H1 (cell line): ENCODE data around the gene C3. TPM values are rescaled to one million over a fixed set of nuclear protein-coding genes. Genes with fewer than 3 reads are reported as not detected.

Experiments used
- CTCF ChIA-PET: fragments of 300-600 bp; sonication (Branson Sonifier 250); formaldehyde crosslinking; loops from one replicate; lab custom pipeline; 2021; ENCODE audit not compliant: partially characterized antibody; lab: Charles Lee
- POLR2A ChIA-PET: fragments of 300-600 bp; sonication (Branson Sonifier 250); formaldehyde crosslinking; loops from one replicate; lab custom pipeline; 2021; ENCODE audit warnings: inconsistent platforms; ENCODE audit not compliant: partially characterized antibody; lab: Charles Lee
- DNase-seq, 2 experiments: peaks; one replicate each; pipeline versions ENCODE4 v3.0.0 to v3.0.0-alpha.2; 2010 to 2022; ENCODE audit warnings: low spot score in 2 of 2, low read depth in 1 of 2, mixed read lengths in 1 of 2
- FAIRE-seq: peaks from 2 replicates; lab custom pipeline; 2011; peaks lifted over from hg19 to GRCh38; lab: Jason Lieb, UNC
- H2AFZ ChIP-seq: 2 replicates; pipeline ENCODE4 v1.8.1; 2012; ENCODE audit warnings: low read length, inconsistent platforms
- H2AK5ac ChIP-seq: 2 replicates; pipeline ENCODE4 v1.6.1; 2013; ENCODE audit warnings: low read depth, low read length
- H2BK120ac ChIP-seq: replicated peaks from 2 replicates; pipeline ENCODE3; 2013; ENCODE audit warnings: low read depth, low read length, inconsistent platforms
- H2BK12ac ChIP-seq: 2 replicates; pipeline ENCODE4 v1.6.1; 2013; ENCODE audit warnings: low read depth, low read length
- H2BK15ac ChIP-seq: 2 replicates; pipeline ENCODE4 v1.6.1; 2013; ENCODE audit warnings: low read length
- H2BK20ac ChIP-seq: 2 replicates; pipeline ENCODE4 v1.6.1; 2013; ENCODE audit warnings: low read length
- H2BK5ac ChIP-seq: 2 replicates; pipeline ENCODE4 v1.6.1; 2013; ENCODE audit warnings: low read depth, low read length
- H3K14ac ChIP-seq: 2 replicates; pipeline ENCODE4 v1.6.1; 2013; ENCODE audit warnings: inconsistent platforms; ENCODE audit not compliant: insufficient read length
- H3K18ac ChIP-seq: 2 replicates; pipeline ENCODE4 v1.6.1; 2013; ENCODE audit warnings: low read length; ENCODE audit errors: extremely low read depth
- H3K23ac ChIP-seq: 2 replicates; pipeline ENCODE4 v1.6.1; 2013; ENCODE audit warnings: inconsistent platforms; ENCODE audit not compliant: insufficient read length
- H3K23me2 ChIP-seq: 2 replicates; pipeline ENCODE4 v1.6.1; 2013; ENCODE audit warnings: low read depth, low read length
- H3K27ac ChIP-seq: 2 replicates; pipeline ENCODE4 v1.6.1; 2011; ENCODE audit warnings: low read depth, low read length, inconsistent platforms
- H3K27me3 ChIP-seq, 4 experiments: replicated peaks in 1 of 4; 1 replicate in 1 of 4; 2 replicates in 3 of 4; pipeline versions ENCODE4 v1.6.1 to v1.8.1; 2011 to 2013; ENCODE audit warnings: low read length in 3 of 4, mild to moderate bottlenecking in 3 of 4, inconsistent platforms in 2 of 4, mixed read lengths in 2 of 4, moderate library complexity in 1 of 4; ENCODE audit not compliant: control insufficient read depth in 3 of 4, insufficient read depth in 3 of 4; ENCODE audit errors: extremely low read depth in 1 of 4
- H3K36me3 ChIP-seq, 4 experiments: 2 replicates each; pipeline versions ENCODE4 v1.6.1 to v1.8.1; 2011 to 2013; ENCODE audit warnings: mild to moderate bottlenecking in 4 of 4, low read length in 3 of 4, moderate library complexity in 2 of 4, control low read depth in 1 of 4, inconsistent platforms in 1 of 4; ENCODE audit not compliant: insufficient read depth in 4 of 4, control insufficient read depth in 2 of 4
- H3K4ac ChIP-seq: replicated peaks from 2 replicates; pipeline ENCODE3; 2013; ENCODE audit warnings: low read length, low read depth, mixed read lengths, inconsistent platforms; ENCODE audit not compliant: insufficient read length
- H3K4me1 ChIP-seq, 4 experiments: replicated peaks in 1 of 4; 1 replicate in 1 of 4; 2 replicates in 3 of 4; pipeline versions ENCODE4 v1.6.1 to v1.8.1; 2011 to 2013; ENCODE audit warnings: low read length in 3 of 4, inconsistent platforms in 2 of 4, mixed read lengths in 1 of 4; ENCODE audit not compliant: insufficient read depth in 4 of 4, control insufficient read depth in 3 of 4
- H3K4me2 ChIP-seq, 2 experiments: 2 replicates each; pipeline versions ENCODE4 v1.6.1 to v1.8.1; 2011 to 2013; ENCODE audit warnings: low read depth in 2 of 2, low read length in 2 of 2, control low read depth in 1 of 2, inconsistent platforms in 1 of 2, mild to moderate bottlenecking in 1 of 2; ENCODE audit not compliant: insufficient read depth in 1 of 2
- H3K4me3 ChIP-seq, 4 experiments: fragments of 200-600, 300-600 bp in 1 of 4; sonication (generic), shearing (Covaris generic), sonication (Bioruptor Twin) in 1 of 4; 2 replicates each; pipeline versions ENCODE4 v1.5.1 to v1.8.1; 2011 to 2016; ENCODE audit warnings: low read length in 4 of 4, low read depth in 3 of 4, control low read depth in 2 of 4, inconsistent platforms in 2 of 4, mild to moderate bottlenecking in 2 of 4, mixed read lengths in 1 of 4, moderate library complexity in 1 of 4; ENCODE audit not compliant: insufficient read depth in 2 of 4; ENCODE audit errors: extremely low read depth in 1 of 4
- H3K56ac ChIP-seq: replicated peaks from 2 replicates; pipeline ENCODE3; 2013; ENCODE audit warnings: low read depth, mild to moderate bottlenecking, mixed read lengths, low read length, inconsistent platforms; ENCODE audit not compliant: insufficient read length
- H3K79me1 ChIP-seq: 2 replicates; pipeline ENCODE4 v1.6.1; 2013; ENCODE audit warnings: low read depth, low read length, control low read depth
- H3K79me2 ChIP-seq, 2 experiments: 2 replicates each; pipeline versions ENCODE4 v1.6.1 to v1.8.1; 2012 to 2013; ENCODE audit warnings: low read length in 2 of 2, mild to moderate bottlenecking in 2 of 2, inconsistent platforms in 1 of 2; ENCODE audit not compliant: insufficient read depth in 2 of 2, control insufficient read depth in 1 of 2
- H3K9ac ChIP-seq, 4 experiments: replicated peaks in 1 of 4; 1 replicate in 1 of 4; 2 replicates in 3 of 4; pipeline versions ENCODE4 v1.6.1 to v1.8.1; 2011 to 2013; ENCODE audit warnings: low read depth in 3 of 4, low read length in 3 of 4, control low read depth in 2 of 4, mild to moderate bottlenecking in 2 of 4, moderate library complexity in 2 of 4, inconsistent platforms in 1 of 4; ENCODE audit errors: extremely low read depth in 1 of 4
- H3K9me3 ChIP-seq, 2 experiments: 2 replicates each; pipeline versions ENCODE4 v1.6.1 to v1.8.1; 2012 to 2013; ENCODE audit warnings: mild to moderate bottlenecking in 2 of 2, moderate library complexity in 2 of 2, control low read depth in 1 of 2, inconsistent platforms in 1 of 2, low read depth in 1 of 2, low read length in 1 of 2, mixed read lengths in 1 of 2; ENCODE audit not compliant: insufficient read depth in 2 of 2
- H4K20me1 ChIP-seq, 2 experiments: replicated peaks in 1 of 2; 2 replicates each; pipeline versions ENCODE3 to v1.8.1; 2011 to 2013; ENCODE audit warnings: inconsistent platforms in 2 of 2, low read length in 2 of 2, mild to moderate bottlenecking in 1 of 2; ENCODE audit not compliant: insufficient read depth in 2 of 2, control insufficient read depth in 1 of 2
- H4K5ac ChIP-seq: 2 replicates; pipeline ENCODE4 v1.6.1; 2013; ENCODE audit warnings: low read length, low read depth, mixed read lengths, inconsistent platforms; ENCODE audit not compliant: insufficient read length
- H4K8ac ChIP-seq: 2 replicates; pipeline ENCODE4 v1.8.0; 2013; ENCODE audit warnings: mild to moderate bottlenecking, moderate library complexity, low read length, inconsistent platforms; ENCODE audit not compliant: insufficient read depth; ENCODE audit errors: extremely low read depth
- H4K91ac ChIP-seq: replicated peaks from 2 replicates; pipeline ENCODE3; 2013; ENCODE audit warnings: low read length, mixed read lengths, inconsistent platforms; ENCODE audit not compliant: insufficient read length
- CHD2 ChIP-seq: IDR thresholded peaks from 2 replicates; pipeline ENCODE4 v1.6.1; 2012; ENCODE audit warnings: low read length, improper control_type of control experiment
- EP300 ChIP-seq, 2 experiments: IDR thresholded peaks; 1 replicate in 1 of 2; 2 replicates in 1 of 2; pipeline ENCODE4 v1.6.1; 2011 to 2012; ENCODE audit warnings: low read depth in 2 of 2, low read length in 2 of 2, mild to moderate bottlenecking in 2 of 2, borderline replicate concordance in 1 of 2, inconsistent platforms in 1 of 2, moderate library complexity in 1 of 2
- HDAC2 ChIP-seq, 2 experiments: fragments of 300-600 bp in 1 of 2; sonication (generic) in 1 of 2; IDR thresholded peaks; 2 replicates each; pipeline ENCODE4 v1.6.1; 2011 to 2012; ENCODE audit warnings: low read depth in 2 of 2, low read length in 2 of 2, mild to moderate bottlenecking in 2 of 2, moderate library complexity in 2 of 2, borderline replicate concordance in 1 of 2, inconsistent platforms in 1 of 2
- JUN ChIP-seq: IDR thresholded peaks from 2 replicates; pipeline ENCODE4 v1.6.1; 2011; ENCODE audit warnings: low read depth, mild to moderate bottlenecking, improper control_type of control experiment, low read length
- MAFK ChIP-seq: IDR thresholded peaks from 2 replicates; pipeline ENCODE4 v1.6.1; 2012; ENCODE audit warnings: low read depth, mild to moderate bottlenecking, improper control_type of control experiment, low read length
- SAP30 ChIP-seq: fragments of 300-600 bp; sonication (generic); IDR thresholded peaks from 2 replicates; pipeline ENCODE4 v1.7.1; 2012; ENCODE audit warnings: low read length, moderate library complexity, mild to moderate bottlenecking, inconsistent platforms; ENCODE audit not compliant: insufficient read depth, insufficient replicate concordance
- TAF7 ChIP-seq: optimal IDR thresholded peaks from 2 replicates; pipeline ENCODE3; 2011; ENCODE audit warnings: low read depth, mild to moderate bottlenecking, inconsistent platforms, low read length, moderate library complexity, borderline replicate concordance
- TBP ChIP-seq: IDR thresholded peaks from 2 replicates; pipeline ENCODE4 v1.6.1; 2011; ENCODE audit warnings: low read depth, low read length, improper control_type of control experiment
- WGBS, 2 experiments: shearing (Covaris generic) in 1 of 2; methylation state at CpG; one replicate each; pipeline versions ENCODE4 v1.1.6 to v1.1.7; 2013 to 2015; ENCODE audit warnings: low lambda C conversion rate in 2 of 2, mixed read lengths in 2 of 2, inconsistent platforms in 1 of 2, low coverage in 1 of 2, missing lambda C conversion rate in 1 of 2; ENCODE audit not compliant: insufficient replicate concordance in 2 of 2, insufficient coverage in 1 of 2, insufficient read length in 1 of 2; ENCODE audit errors: extremely low coverage in 1 of 2, missing lambda C conversion rate in 1 of 2; 5-methylcytosine and 5-hydroxymethylcytosine counted together
- polyA plus RNA-seq, 7 experiments: library from polyadenylated mRNA; depleted of rRNA in 3 of 7; stranded (reverse) in 5 of 7; unstranded in 2 of 7; fragments of >200 nt in 5 of 7; fragments of 200-250 nt in 2 of 7; gene quantifications; 1 replicate in 5 of 7; 2 replicates in 1 of 7; 4 replicates in 1 of 7; pipeline versions ENCODE4 v1.2.1 to v1.2.3, GENCODE V29; 2011 to 2013; ENCODE audit warnings: missing spikeins in 2 of 7, mixed read lengths in 2 of 7
- total RNA-seq: library from RNA; stranded (reverse); fragmentation: NEBNext Ultra II Directional; extraction: Animal tissue kit (Norgen Biotek cat#: 25700); gene quantifications from 2 replicates; pipeline ENCODE4 v1.2.1, GENCODE V29; 2021
- TF ChIP-seq, protein P1 (sequence below): IDR thresholded peaks from 2 replicates; pipeline ENCODE4 v1.6.1; 2011; ENCODE audit warnings: low read length, improper control_type of control experiment
- TF ChIP-seq, protein P2 (sequence below), 3 experiments: IDR thresholded peaks; 1 replicate in 2 of 3; 2 replicates in 1 of 3; pipeline versions ENCODE4 v1.5.1 to v1.6.1; 2011; ENCODE audit warnings: low read length in 3 of 3, mild to moderate bottlenecking in 3 of 3, inconsistent platforms in 2 of 3, low read depth in 1 of 3, moderate library complexity in 1 of 3; ENCODE audit not compliant: insufficient read depth in 1 of 3; ENCODE audit errors: control extremely low read depth in 1 of 3

C3 gene
- total and polyA plus RNA-seq, 2 of the 8 experiments (the other 6 are each of a cell fraction or from before 2014, with no cell fraction given), result 6.4 to 12.8 TPM

DNA sequence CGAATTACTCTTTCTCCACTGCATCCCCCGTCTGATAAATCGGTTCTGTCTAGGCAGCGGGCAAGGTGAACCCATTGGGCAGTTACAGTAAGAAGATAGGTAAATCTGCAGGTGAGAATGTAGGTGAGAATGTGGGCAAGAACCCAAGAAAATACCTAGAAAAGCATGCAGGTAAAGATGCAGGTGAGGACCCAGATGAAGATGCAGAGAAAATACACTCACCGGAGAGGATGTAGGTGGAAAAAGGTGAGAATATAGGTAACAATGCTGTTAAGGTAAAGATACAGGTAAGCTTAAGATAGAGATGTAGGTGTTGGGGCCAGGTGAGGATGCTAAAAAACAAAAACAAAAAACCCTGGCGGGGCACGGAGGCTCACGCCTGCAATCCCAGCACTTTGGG is 44.2 kb downstream of the C3 start:
- Histone ChIP-seq H3K79me2 (no peaks in the 10 kb centered on the region), H3K79me1 (no peaks in the 10 kb centered on the region), H3K27ac (no peak overlapping the region), H3K14ac (no peak overlapping the region), H3K9me3 (no peaks in the 10 kb centered on the region), H2BK12ac (0 out of 2 replicates have a peak overlapping the region, but pooled peaks have one; percentile 29), H3K18ac (no peak overlapping the region), H4K20me1 (no peaks in the 10 kb centered on the region), H3K4me1 (peaks cover 3 to 13% (median 7%) of the 10 kb centered on the region in 4 experiments), H2BK120ac (no peak overlapping the region), H3K36me3 (no peaks in the 10 kb centered on the region), H4K8ac (no peak overlapping the region), H4K5ac (no peak overlapping the region), H2AFZ (no peak overlapping the region), H3K23me2 (peaks cover 7% of the 10 kb centered on the region), H2AK5ac (no peak overlapping the region), H3K4me2 (no peak overlapping the region), H3K56ac (no peak overlapping the region), H3K27me3 (no peaks in the 10 kb centered on the region), H2BK15ac (no peak overlapping the region), H4K91ac (no peak overlapping the region), H3K4me3 (no peak overlapping the region), H3K23ac (no peak overlapping the region), H3K9ac (no peak overlapping the region), H2BK5ac (no peak overlapping the region), H2BK20ac (no peak overlapping the region), H3K4ac (no peak overlapping the region)
- ChIA-PET CTCF (no interaction called here), POLR2A (no interaction called here)
- FAIRE-seq, result no peak
- 88% methylated on average over 8 of the region's 8 CpGs; no CpG with 5 or more reads in 1 of the 2 experiments for WGBS, 2 experiments
- no peak for DNase-seq
- TF ChIP-seq SAP30 (no peak), JUN (no peak), CHD2 (no peak), TBP (no peak), MAFK (no peak), EP300 (IDR thresholded peaks at IDR 0.05; ENCODE audit: borderline replicate concordance in 1 of 2, low read depth in 2 of 2, low read length in 2 of 2) (no peak), TAF7 (no peak), HDAC2 (IDR thresholded peaks at IDR 0.05; ENCODE audit: borderline replicate concordance in 1 of 2, low read depth in 2 of 2, low read length in 2 of 2) (no peak)
- TF ChIP-seq, protein P1, sequence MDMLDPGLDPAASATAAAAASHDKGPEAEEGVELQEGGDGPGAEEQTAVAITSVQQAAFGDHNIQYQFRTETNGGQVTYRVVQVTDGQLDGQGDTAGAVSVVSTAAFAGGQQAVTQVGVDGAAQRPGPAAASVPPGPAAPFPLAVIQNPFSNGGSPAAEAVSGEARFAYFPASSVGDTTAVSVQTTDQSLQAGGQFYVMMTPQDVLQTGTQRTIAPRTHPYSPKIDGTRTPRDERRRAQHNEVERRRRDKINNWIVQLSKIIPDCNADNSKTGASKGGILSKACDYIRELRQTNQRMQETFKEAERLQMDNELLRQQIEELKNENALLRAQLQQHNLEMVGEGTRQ, result no peak
- TF ChIP-seq, protein P2, sequence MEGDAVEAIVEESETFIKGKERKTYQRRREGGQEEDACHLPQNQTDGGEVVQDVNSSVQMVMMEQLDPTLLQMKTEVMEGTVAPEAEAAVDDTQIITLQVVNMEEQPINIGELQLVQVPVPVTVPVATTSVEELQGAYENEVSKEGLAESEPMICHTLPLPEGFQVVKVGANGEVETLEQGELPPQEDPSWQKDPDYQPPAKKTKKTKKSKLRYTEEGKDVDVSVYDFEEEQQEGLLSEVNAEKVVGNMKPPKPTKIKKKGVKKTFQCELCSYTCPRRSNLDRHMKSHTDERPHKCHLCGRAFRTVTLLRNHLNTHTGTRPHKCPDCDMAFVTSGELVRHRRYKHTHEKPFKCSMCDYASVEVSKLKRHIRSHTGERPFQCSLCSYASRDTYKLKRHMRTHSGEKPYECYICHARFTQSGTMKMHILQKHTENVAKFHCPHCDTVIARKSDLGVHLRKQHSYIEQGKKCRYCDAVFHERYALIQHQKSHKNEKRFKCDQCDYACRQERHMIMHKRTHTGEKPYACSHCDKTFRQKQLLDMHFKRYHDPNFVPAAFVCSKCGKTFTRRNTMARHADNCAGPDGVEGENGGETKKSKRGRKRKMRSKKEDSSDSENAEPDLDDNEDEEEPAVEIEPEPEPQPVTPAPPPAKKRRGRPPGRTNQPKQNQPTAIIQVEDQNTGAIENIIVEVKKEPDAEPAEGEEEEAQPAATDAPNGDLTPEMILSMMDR (IDR thresholded peaks at IDR 0.05; ENCODE audit: control extremely low read depth in 1 of 3, insufficient read depth in 1 of 3, low read depth in 1 of 3, low read length in 3 of 3), result no peak
